Stimulated activated naive CD4-positive, alpha-beta T cell (primary cell): ENCODE data around the gene MSL3B.

Experiments
- DNase-seq, 6 experiments: peaks; one replicate each; lab custom pipeline; 2025; lab: John Stamatoyannopoulos, UW

Gene MSL3B

GRCh38 chr2:233817361-233817911, 50.8 kb downstream of the MSL3B start:
- DNase-seq = no peak

GRCh38 chr2:233816771-233817170, 51.4 kb downstream of the MSL3B start:
- no peak for DNase-seq

GRCh38 chr2:233816334-233816733, 51.9 kb downstream of the MSL3B start:
- DNase-seq = no peak

GRCh38 chr2:233815861-233816260, 52.3 kb downstream of the MSL3B start:
- DNase-seq = no peak
